NCI-H526 treated with DMSO at 0.1 percent for 48 hours (cell line): Measurements from ENCODE around the gene SLC4A9.

Experiments used
- DNase-seq: peaks from one replicate; lab custom pipeline; 2025; lab: John Stamatoyannopoulos, UW

SLC4A9 gene

DNA sequence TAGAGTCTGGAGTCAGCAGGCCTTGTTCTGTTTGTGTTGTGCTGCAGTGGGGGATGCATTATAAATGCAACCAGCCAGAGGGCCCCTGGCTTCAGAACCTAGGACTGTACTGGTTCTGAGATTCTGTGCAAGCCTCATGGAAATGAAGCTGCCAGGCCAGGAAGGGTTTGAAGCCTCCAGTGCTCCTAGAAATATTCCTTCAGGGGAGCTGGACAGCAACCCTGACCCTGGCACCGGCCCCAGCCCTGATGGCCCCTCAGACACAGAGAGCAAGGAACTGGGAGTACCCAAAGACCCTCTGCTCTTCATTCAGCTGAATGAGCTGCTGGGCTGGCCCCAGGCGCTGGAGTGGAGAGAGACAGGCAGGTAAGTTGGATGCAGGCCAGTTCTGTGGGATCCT is at the start of gene SLC4A9:
TSS of gene SLC4A9 (plus strand) at position 94 of the 400 bp plus-strand sequence. CDS start at position 137, 43 bp downstream.
- DNase-seq, result no peak

GRCh38 chr5:140310434-140310833 is 49.6 kb upstream of the SLC4A9 start:
- DNase-seq, result no peak

GRCh38 chr5:140311011-140311467 is 49.0 kb upstream of the SLC4A9 start:
- DNase-seq, result no peak

GRCh38 chr5:140312067-140312790 is 47.8 kb upstream of the SLC4A9 start:
- DNase-seq, result no peak

DNA sequence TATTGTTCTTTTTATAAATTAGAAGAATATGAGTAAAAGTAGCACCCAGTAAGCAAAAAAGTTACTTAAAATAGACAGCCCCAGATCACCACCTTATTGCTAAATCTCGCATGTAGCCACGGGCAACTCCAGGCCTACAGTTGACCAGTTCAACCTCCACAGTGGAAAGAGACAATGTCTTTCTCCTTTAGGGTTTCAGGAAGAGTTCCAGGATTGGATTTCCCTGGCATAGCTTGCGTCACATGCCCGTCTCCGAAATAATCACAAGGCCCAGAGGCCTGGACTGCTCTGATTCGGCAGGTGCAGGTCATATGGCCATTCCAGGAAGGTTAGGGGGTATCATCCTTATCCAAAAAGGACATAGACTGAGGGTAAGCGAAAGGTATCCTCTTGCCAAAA is 47.2 kb upstream of the SLC4A9 start:
- no peak for DNase-seq

GRCh38 chr5:140317859-140318258 is 42.1 kb upstream of the SLC4A9 start:
- no peak for DNase-seq

- DNase-seq, result no peak
Observed at GRCh38 chr5:140318792-140319191, 41.2 kb upstream of the SLC4A9 start.

GRCh38 chr5:140319833-140320232 is 40.2 kb upstream of the SLC4A9 start:
- no peak for DNase-seq

GRCh38 chr5:140321796-140322195 is 38.2 kb upstream of the SLC4A9 start:
- DNase-seq, result no peak

DNA sequence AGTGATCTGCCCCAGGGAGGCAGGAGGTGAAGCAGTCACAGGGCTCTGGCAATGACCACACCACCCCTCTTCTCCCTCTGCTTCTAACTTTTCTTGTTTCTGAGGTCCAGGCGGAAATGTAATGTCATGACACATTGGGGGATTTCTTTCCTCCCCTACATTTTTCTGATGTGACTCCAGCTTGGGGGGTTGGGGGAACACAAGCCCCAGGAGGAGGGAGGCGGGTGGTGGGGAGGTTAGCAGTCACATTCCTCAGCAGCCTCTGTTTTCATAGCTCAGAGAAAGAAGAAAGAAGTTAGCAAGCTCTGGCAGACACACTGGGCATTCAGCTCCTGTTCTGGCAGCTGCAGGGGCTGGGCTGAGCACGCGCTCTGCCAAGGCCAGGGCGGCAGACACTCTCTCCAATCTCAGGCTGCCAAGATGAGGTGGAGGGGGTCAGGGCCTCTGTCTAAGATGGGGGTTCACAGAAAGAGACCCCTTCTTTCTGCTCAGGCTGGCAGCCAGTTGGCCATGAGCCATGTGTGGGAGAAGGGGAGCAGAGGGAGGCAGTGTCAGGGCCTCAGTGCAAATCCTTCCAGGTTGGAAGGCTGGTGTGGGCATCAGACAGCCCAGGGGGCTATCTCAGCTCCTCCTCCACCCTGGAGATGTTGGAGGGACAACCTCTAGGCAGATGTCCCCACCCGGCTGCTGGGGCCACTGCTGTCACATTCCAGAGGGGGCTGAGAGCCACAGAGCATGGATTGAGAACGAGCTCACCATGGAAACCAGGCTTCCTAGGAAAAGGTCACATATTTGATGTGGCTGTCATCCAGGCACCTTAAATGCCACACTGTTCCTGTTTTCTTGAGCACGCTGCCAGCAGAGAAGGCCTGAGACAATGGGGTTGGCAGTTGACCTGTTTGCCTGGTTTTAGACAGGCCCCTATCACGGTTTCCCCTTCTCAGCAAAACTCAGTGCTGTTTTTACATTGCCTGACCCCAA is 37.0 kb upstream of the SLC4A9 start:
- no peak for DNase-seq

DNA sequence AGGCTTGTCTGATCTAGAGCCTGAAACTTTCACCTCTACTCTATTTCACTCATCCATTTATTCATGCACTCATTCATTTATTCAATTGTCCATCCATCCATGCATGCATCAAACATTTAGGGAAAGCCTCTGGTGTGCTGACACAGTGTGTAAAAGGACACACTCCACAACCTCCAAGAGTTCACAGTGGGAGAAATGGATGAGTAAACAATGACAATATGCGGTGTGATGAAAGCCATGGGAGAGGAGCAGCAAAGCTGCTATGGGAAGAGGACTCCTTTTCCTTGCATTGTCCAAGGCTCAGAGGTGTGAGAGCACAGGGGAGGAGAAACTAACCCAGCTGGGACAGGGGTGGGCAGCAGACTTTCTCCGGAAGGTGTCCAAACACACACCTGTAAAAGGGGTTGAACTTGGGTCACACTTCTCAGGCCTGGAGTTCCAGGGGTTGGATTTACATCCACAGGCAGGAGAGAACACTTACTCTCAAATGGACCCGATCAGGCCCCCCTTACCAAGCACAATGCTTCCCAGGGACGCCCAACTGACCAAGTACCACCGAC is 35.9 kb upstream of the SLC4A9 start:
- no peak for DNase-seq

DNA sequence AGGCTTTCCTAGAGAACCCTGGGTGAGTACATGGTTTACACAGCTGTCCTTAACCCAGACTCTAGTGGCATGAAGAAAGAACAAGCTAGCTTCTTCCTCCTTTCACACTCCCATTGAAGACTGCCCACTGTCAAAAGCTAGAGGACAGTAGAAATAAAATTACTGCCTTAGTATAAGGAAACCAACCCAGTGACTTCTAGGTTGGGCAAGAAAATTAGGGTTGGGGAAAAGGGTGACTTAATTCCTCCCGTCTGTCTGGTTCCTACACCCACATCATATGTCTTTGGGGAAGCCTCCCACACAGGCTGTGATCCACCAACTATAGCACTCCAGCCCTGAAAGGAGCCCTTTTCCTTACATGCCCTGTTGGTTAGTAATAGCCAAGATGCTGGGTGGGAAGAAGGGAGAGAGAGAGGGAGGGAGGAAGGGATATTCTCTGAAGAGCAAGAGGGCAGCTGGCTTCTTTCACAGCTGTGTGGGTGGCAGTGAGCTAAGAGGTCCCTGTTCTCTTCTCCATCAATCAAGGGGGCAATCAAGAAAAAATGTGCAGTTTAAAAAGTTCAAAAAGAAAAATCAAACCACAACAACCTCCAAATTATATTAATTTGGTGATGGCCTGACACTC is 35.3 kb upstream of the SLC4A9 start:
- DNase-seq, result no peak

- DNase-seq, result no peak
Observed at GRCh38 chr5:140325486-140325885, 34.5 kb upstream of the SLC4A9 start.

DNA sequence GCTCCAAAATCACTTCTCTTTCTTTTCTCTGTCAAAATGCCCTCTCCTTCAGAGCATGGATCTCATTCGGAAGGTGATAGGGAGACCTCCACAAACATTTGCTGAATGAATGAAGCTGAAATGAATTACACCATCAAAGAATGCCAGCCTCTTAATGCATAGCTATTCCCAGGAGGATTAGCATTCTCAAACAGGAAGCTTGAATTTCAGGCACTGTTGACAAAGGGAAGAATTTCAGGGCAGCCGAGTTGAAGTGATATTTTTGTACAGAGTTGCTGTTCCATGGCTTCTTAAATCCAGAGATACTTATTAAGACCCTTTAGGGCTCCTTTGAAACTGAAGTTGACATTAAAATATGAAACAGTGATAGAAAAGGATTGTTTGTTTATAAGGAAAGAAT is 32.4 kb upstream of the SLC4A9 start:
- peak; percentile 52 for DNase-seq

- DNase-seq, result no peak
Observed at GRCh38 chr5:140328036-140328764, 31.8 kb upstream of the SLC4A9 start.

DNA sequence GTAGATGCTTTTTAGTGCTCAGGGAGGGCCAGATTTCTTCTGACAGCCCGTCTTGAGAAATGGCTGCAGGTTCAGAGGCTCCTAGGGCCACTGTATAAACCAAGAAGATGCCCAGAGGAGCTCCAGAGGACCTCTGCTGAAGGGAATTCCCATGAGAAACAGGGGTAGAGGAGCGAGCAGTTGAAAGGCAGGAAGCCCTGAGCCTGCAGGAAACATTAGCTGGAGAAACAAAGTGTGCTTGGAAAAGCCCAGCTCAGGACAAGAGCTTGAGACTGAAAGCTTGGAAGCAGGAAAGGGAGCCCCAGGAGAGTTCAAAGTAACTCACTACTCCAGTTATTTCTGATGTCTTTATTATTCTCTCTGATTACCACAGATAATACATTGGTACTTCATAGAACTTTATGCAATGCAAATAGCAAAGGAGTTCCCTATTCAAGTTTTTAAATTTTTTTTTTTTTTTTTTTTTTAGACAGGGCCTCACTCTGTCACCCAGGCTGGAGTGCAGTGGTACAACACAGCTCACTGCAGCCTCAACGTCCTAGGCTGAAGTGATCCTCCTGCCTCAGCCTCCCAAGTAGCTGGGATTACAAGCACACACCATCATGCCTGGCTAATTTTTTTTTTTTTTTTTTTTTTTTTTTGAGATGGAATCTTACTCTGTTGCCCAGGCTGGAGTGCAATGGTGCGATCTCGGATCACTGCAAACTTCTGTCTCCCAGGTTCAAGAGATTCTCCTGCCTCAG is 30.1 kb upstream of the SLC4A9 start:
- no peak for DNase-seq

GRCh38 chr5:140331638-140332037 is 28.4 kb upstream of the SLC4A9 start:
- DNase-seq, result no peak

DNA sequence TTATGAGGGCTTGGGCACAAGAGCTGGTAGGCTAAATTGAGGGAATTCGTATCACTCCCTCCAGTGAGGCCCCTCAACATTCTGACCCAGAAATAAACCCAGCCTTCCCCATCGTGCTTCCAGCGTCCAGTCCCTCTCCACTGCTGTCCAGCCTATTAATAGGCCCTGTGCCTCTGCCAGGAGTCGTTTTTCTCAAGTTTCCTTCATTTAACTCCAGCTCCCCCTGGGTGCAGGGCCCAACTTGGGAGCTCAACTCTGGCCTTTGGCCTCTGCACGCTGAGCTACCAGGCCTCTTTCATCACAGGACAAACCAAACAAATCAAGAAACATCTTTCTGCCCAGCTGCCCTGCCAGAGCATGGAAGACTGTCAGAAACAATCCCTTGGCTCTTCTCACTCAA is 23.6 kb upstream of the SLC4A9 start:
- DNase-seq, result no peak

DNA sequence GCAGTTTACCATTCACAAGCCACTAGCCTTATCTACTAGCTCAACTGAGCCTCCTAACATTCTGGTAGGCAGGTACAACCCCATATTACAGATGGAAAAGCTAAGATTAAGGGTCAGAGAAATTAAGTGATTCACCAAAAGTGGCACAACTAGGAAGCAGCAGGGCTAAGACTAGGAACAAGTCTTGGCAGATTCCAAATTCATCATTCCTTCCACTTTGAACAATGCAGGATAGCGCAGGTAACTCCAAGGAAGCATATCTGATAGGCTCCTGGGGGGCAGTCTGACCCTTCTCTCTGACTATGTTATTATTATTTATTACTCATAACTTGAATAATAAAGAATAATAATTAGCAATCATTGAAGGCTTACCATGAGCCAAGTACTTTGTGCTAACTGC is 22.1 kb upstream of the SLC4A9 start:
- DNase-seq, result no peak

DNA sequence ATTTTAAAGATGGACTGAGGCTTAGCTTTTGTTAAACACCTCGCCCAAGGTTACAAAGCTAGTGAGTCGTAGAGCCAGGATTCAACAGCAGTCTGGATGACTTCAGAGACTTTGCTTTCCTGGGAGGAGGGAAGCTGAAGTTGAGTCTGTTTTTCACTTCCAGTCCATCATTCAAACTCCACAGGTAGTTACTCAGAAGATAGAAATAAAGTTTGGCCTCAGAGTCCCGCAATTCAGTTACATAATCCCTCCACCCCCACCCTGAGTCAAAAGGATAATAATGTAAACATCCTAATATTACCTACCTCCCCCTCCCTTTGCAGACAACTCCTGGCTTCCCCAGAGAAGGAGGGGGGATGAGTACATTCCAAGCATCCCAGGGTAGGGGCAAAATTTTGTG is 21.7 kb upstream of the SLC4A9 start:
- no peak for DNase-seq

- DNase-seq, result no peak
Observed at GRCh38 chr5:140338908-140339307, 21.1 kb upstream of the SLC4A9 start.
